Glutamatergic neuron (in vitro differentiated cells): ENCODE results near the gene WWTR1. TPM values are rescaled to one million over a fixed set of nuclear protein-coding genes. Genes with fewer than 3 reads are reported as not detected.

ENCODE experiments used
- DNase-seq: peaks from one replicate; pipeline ENCODE4 v3.0.0; 2022
- H3K27ac Mint-ChIP-seq: one replicate; pipeline ENCODE4 v1.8.0; 2020; ENCODE audit warnings: mild to moderate bottlenecking, mixed read lengths, inconsistent platforms; ENCODE audit not compliant: unreplicated experiment
- H3K27me3 Mint-ChIP-seq: one replicate; pipeline ENCODE4 v1.8.0; 2020; ENCODE audit warnings: mild to moderate bottlenecking, moderate library complexity, mixed read lengths, inconsistent platforms; ENCODE audit not compliant: unreplicated experiment
- H3K36me3 Mint-ChIP-seq: one replicate; pipeline ENCODE4 v1.8.0; 2020; ENCODE audit warnings: mild to moderate bottlenecking, mixed read lengths, inconsistent platforms; ENCODE audit not compliant: unreplicated experiment
- H3K4me1 Mint-ChIP-seq: one replicate; pipeline ENCODE4 v1.8.0; 2020; ENCODE audit warnings: mild to moderate bottlenecking, low read depth, mixed read lengths, inconsistent platforms; ENCODE audit not compliant: unreplicated experiment
- H3K4me3 Mint-ChIP-seq: one replicate; pipeline ENCODE4 v1.8.0; 2020; ENCODE audit warnings: mild to moderate bottlenecking, mixed read lengths, inconsistent platforms; ENCODE audit not compliant: unreplicated experiment
- H3K9me3 Mint-ChIP-seq: one replicate; pipeline ENCODE4 v1.8.0; 2020; ENCODE audit warnings: mild to moderate bottlenecking, moderate library complexity, mixed read lengths, inconsistent platforms; ENCODE audit not compliant: unreplicated experiment
- CTCF ChIP-seq: fragments of 200-600 bp; sonication (generic); IDR thresholded peaks from one replicate; pipeline ENCODE4 v1.5.0; 2021; ENCODE audit not compliant: partially characterized antibody, unreplicated experiment
- total RNA-seq: library from RNA; stranded (reverse); fragmentation: NEBNext Ultra II Directional; extraction: Animal tissue kit (Norgen Biotek cat#: 25700); gene quantifications from one replicate; pipeline ENCODE4 v1.2.1, GENCODE V29; 2021; ENCODE audit not compliant: unreplicated experiment

WWTR1 gene
- total RNA-seq, 1 donor from 2014 or later, result 2.3 TPM

DNA sequence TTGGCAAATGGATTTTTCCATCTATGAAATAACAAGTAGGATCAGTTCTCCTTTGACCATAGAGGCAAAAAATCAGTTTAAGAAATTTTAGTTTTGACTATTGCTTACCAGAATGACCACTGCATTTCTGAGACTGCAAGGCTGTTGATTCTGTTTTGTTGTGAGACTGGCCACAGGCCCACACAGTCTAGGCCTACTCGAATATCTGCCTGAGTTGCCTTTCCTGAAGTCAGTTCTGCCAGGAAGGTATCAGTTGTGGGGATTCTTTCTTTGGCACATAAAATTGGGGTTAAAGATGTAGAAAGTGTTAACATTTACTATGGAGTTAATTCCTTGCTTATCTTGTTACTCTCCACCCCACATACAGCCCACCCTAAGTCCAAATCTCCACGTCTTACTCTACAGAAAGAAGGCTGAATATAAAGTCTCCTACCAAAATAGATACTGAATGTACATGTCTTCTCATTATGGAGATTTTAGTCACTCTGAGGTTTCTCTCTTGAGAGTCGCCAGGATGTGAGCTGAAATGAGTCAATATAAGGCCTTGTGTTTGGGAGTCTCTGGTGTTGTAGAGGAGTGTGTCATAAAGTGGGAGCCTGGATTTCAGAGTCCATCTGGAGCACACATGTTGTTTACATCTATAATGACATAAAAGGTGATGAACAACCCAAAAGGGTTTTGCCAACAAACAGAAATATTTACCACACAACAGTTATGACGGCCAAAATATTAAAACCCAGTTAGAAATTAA, 45.0 kb upstream of the WWTR1 start:
- no peak for TF ChIP-seq CTCF
- H3K27me3 Mint-ChIP-seq, result peaks cover 5% of the 10 kb centered on the region
- no peak overlapping the region for H3K4me3 Mint-ChIP-seq
- DNase-seq, result no peak
- H3K9me3 Mint-ChIP-seq, result peaks cover 3% of the 10 kb centered on the region
- H3K27ac Mint-ChIP-seq, result peak overlapping the region; percentile 83
- H3K4me1 Mint-ChIP-seq, result peaks cover 24% of the 10 kb centered on the region
- H3K36me3 Mint-ChIP-seq, result peaks cover 16% of the 10 kb centered on the region

DNA sequence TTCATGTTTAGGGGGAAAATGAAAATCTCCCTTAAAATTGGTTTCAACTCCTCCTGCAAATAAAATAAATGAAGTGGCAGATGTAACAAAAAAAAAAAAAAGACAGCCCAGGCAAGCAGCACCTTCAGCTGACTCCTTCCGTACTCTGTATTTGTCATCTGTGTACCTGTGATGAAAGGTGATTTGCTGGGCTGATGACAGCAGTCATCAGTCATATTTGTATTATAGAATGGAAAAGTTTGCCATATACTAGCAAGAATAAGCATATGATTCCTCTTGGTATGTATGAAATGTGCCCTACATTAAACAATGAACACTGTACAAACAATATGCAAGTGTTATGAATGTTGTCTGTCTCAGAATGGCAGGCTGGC, 44.1 kb upstream of the WWTR1 start:
- peaks cover 20% of the 10 kb centered on the region for H3K4me1 Mint-ChIP-seq
- no peak for TF ChIP-seq CTCF
- no peak for DNase-seq
- H3K4me3 Mint-ChIP-seq, result no peak overlapping the region
- H3K36me3 Mint-ChIP-seq, result peaks cover 24% of the 10 kb centered on the region
- H3K27ac Mint-ChIP-seq, result no peak overlapping the region
- peaks cover 5% of the 10 kb centered on the region for H3K27me3 Mint-ChIP-seq
- H3K9me3 Mint-ChIP-seq, result peaks cover 4% of the 10 kb centered on the region

GRCh38 chr3:149701206-149701976, 43.6 kb upstream of the WWTR1 start:
- peaks cover 29% of the 10 kb centered on the region for H3K36me3 Mint-ChIP-seq
- DNase-seq, result no peak

GRCh38 chr3:149688122-149688757, 30.4 kb upstream of the WWTR1 start:
- no peak overlapping the region for H3K27ac Mint-ChIP-seq
- peaks cover 9% of the 10 kb centered on the region for H3K9me3 Mint-ChIP-seq

More at GRCh38 chr3:149701206-149701976, 43.6 kb upstream of the WWTR1 start:
- H3K27me3 Mint-ChIP-seq, result peaks cover 7% of the 10 kb centered on the region
- peaks cover 14% of the 10 kb centered on the region for H3K4me1 Mint-ChIP-seq
- no peak for TF ChIP-seq CTCF
- no peak overlapping the region for H3K4me3 Mint-ChIP-seq
- H3K27ac Mint-ChIP-seq, result no peak overlapping the region
- H3K9me3 Mint-ChIP-seq, result peaks cover 7% of the 10 kb centered on the region

More at GRCh38 chr3:149688122-149688757, 30.4 kb upstream of the WWTR1 start:
- peaks cover under 1% of the 10 kb centered on the region for H3K27me3 Mint-ChIP-seq
- no peak overlapping the region for H3K4me3 Mint-ChIP-seq
- H3K4me1 Mint-ChIP-seq, result no peaks in the 10 kb centered on the region
- no peak for DNase-seq
- H3K36me3 Mint-ChIP-seq, result peaks cover 13% of the 10 kb centered on the region
- no peak for TF ChIP-seq CTCF
